Measurements from ENCODE around the gene RNASEH1. TPM values are rescaled to one million over a fixed set of nuclear protein-coding genes. Genes with fewer than 3 reads are reported as not detected.

RNASEH1 gene
- total and polyA plus RNA-seq, 7 experiments from 2014 or later = 17.6 to 37.6 (median 23.9) TPM

DNA sequence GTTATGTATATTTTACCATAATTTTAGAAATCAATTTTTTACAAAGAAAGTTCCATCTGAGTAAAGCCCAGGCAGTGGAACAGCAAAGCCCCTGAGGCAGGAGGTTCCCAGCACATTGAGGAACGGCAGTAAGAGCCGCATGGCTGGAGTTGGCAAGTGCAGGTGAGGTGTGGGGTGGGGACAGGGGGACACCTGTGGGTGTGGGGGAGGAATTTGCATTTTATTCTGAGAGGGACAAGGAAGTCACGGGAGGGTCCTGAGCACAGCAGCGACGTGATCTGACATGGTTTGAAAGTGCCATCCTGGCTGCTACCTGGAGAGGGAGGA is 22.7 kb downstream of the RNASEH1 start:
- POLR2A ChIA-PET = no interaction called here

DNA sequence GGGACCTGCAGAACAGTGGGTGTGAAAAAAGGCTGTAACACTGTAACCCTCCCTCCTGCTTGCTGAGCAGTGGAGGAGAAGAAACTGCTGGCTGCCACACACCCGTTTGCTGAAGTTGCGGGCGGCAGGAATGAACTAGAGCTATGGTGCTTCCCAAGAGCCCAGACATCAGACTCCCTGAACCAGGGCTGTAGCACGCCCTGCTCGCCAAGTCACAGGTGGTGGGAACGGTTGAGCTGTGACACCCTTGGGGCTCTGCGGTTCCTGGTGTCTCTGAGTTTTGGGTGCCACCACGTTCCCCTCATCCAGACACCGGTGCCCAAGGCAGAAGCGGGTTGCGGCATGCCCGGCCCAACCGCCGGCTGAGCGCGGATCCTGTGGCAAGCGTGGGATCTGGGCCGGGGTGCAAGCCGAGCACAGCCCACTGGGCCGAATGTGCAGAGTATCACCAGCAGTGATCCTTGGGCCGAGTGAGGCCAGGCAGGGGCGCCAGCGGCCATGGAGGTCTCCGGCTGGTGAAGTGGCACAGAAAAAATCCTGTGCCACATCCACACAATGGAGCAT is 23.8 kb downstream of the RNASEH1 start:
- Histone ChIP-seq H3K4me1 (ENCODE audit: control insufficient read depth in 2 of 2, insufficient read depth in 2 of 2, low read length in 2 of 2) (no peaks in the 10 kb centered on the region), H3K9me3 (ENCODE audit: control insufficient read depth in 2 of 3, low read length in 3 of 3) (no peaks in the 10 kb centered on the region), H3K4me3 (ENCODE audit: low read length) (no peak overlapping the region), H3K27me3 (ENCODE audit: control insufficient read depth in 2 of 2, insufficient read depth in 2 of 2, low read length in 2 of 2) (no peaks in the 10 kb centered on the region), H3K27ac (ENCODE audit: low read depth, low read length) (no peak overlapping the region), H3K36me3 (ENCODE audit: control insufficient read depth in 2 of 3, insufficient read depth in 3 of 3, low read length in 3 of 3) (peaks cover 0 to under 1% (median 0%) of the 10 kb centered on the region in 3 experiments)
- Mint-ChIP-seq H3K36me3 (peaks cover 0 to 4% (median 0%) of the 10 kb centered on the region in 5 donors), H3K27me3 (no peaks in the 10 kb centered on the region), H3K4me3 (no peak overlapping the region), H3K4me1 (peaks cover 0 to 7% (median 0%) of the 10 kb centered on the region in 7 donors), H3K27ac (no peak overlapping the region), H3K9me3 (no peaks in the 10 kb centered on the region)
- intact Hi-C loops (cut with micrococcal nuclease) = no loop called here
- ChIA-PET POLR2A (no interaction called here), CTCF (no interaction called here)
- ATAC-seq (no peak), DNase-seq (no peak)

More for the DNA sequence above, 22.7 kb downstream of the RNASEH1 start:
- Histone ChIP-seq H3K27me3 (ENCODE audit: control insufficient read depth in 2 of 2, insufficient read depth in 2 of 2, low read length in 2 of 2) (no peaks in the 10 kb centered on the region), H3K4me3 (ENCODE audit: low read length) (no peak overlapping the region), H3K36me3 (ENCODE audit: control insufficient read depth in 2 of 3, insufficient read depth in 3 of 3, low read length in 3 of 3) (peaks cover 0 to 6% (median 0%) of the 10 kb centered on the region in 3 experiments), H3K27ac (ENCODE audit: low read depth, low read length) (no peak overlapping the region), H3K4me1 (ENCODE audit: control insufficient read depth in 2 of 2, insufficient read depth in 2 of 2, low read length in 2 of 2) (no peaks in the 10 kb centered on the region), H3K9me3 (ENCODE audit: control insufficient read depth in 2 of 3, low read length in 3 of 3) (no peaks in the 10 kb centered on the region)
- peaks cover 0 to 13% (median 0%) of the 10 kb centered on the region in 5 donors for H3K36me3 Mint-ChIP-seq
- ATAC-seq = peak; percentile 5
- CTCF ChIA-PET = no interaction called here
- intact Hi-C loops (cut with micrococcal nuclease) = no loop called here
- H3K27ac Mint-ChIP-seq = peak overlapping the region in 4 of 9 donors; percentile 49 to 85 (median 74)
- H3K27me3 Mint-ChIP-seq = no peaks in the 10 kb centered on the region
- peak overlapping the region in 9 of 10 donors; percentile 48 to 84 (median 75) for H3K4me3 Mint-ChIP-seq
- DNase-seq = no peak
- H3K9me3 Mint-ChIP-seq = no peaks in the 10 kb centered on the region
- H3K4me1 Mint-ChIP-seq = peaks cover 0 to 7% (median 2%) of the 10 kb centered on the region in 7 donors

DNA sequence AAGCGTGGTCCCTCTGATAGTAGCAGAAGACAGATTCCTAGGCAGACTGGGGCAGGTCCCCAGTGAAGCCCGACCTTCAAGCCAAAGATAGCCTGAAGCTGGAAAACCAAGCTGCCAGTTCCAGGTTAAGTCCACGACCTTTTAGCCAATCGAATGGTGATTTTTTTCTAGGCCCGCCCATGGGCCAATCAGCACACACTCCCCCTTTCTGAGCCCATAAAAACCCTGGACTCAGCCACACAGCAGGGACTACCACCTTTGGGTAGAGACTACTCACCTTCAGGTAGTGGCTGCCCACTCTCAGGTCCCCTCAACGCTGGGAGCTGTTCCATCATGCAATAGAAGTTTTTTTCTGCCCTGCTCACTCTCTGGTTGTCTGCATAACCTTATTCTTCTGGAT is 24.3 kb downstream of the RNASEH1 start:
- CTCF ChIA-PET = no interaction called here
- H3K4me3 Mint-ChIP-seq = no peak overlapping the region
- no peak overlapping the region for H3K27ac Mint-ChIP-seq
- Histone ChIP-seq H3K27me3 (ENCODE audit: control insufficient read depth in 2 of 2, insufficient read depth in 2 of 2, low read length in 2 of 2) (no peaks in the 10 kb centered on the region), H3K4me1 (ENCODE audit: control insufficient read depth in 2 of 2, insufficient read depth in 2 of 2, low read length in 2 of 2) (no peaks in the 10 kb centered on the region), H3K27ac (ENCODE audit: low read depth, low read length) (no peak overlapping the region), H3K4me3 (ENCODE audit: low read length) (no peak overlapping the region), H3K9me3 (ENCODE audit: control insufficient read depth in 2 of 3, low read length in 3 of 3) (no peaks in the 10 kb centered on the region), H3K36me3 (ENCODE audit: control insufficient read depth in 2 of 3, insufficient read depth in 3 of 3, low read length in 3 of 3) (no peaks in the 10 kb centered on the region)
- POLR2A ChIA-PET = no interaction called here
- ATAC-seq = no peak
- peaks cover 0 to 7% (median 0%) of the 10 kb centered on the region in 7 donors for H3K4me1 Mint-ChIP-seq
- intact Hi-C loops (cut with micrococcal nuclease) = no loop called here
- no peaks in the 10 kb centered on the region for H3K36me3 Mint-ChIP-seq
- H3K27me3 Mint-ChIP-seq = no peaks in the 10 kb centered on the region
- no peaks in the 10 kb centered on the region for H3K9me3 Mint-ChIP-seq
- no peak for DNase-seq

DNA sequence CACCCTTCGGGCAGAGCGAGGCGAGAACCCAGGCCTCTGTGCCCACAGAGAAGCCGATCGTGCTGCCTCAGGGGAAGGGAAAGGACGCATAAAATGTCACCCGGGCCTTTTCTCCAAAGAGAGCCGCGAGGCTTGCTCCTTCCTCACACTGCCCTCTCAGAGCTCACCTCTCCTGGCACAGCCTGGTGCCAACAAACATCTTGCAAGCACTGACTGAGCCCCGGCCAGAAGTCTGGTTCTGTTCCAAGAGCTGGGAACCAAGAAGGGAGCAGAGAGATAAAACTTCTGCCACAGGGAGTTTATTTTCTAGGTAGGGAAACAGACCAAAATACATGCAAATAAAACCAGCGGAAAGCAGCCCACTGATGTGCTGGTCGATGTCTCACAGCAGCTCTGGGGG is 25.2 kb downstream of the RNASEH1 start:
- H3K27ac Mint-ChIP-seq = no peak overlapping the region
- ATAC-seq (no peak), DNase-seq (no peak)
- no peaks in the 10 kb centered on the region for H3K27me3 Mint-ChIP-seq
- H3K36me3 Mint-ChIP-seq = no peaks in the 10 kb centered on the region
- no peak overlapping the region for H3K4me3 ChIP-seq (ENCODE audit: low read length)
- no peaks in the 10 kb centered on the region for H3K9me3 Mint-ChIP-seq
- peaks cover 0 to 7% (median 0%) of the 10 kb centered on the region in 7 donors for H3K4me1 Mint-ChIP-seq
- H3K27ac ChIP-seq (ENCODE audit: low read depth, low read length) = no peak overlapping the region
- POLR2A ChIA-PET = no interaction called here
- no peak overlapping the region for H3K4me3 Mint-ChIP-seq
- CTCF ChIA-PET = no interaction called here
- H3K27me3 ChIP-seq (ENCODE audit: control insufficient read depth in 2 of 2, insufficient read depth in 2 of 2, low read length in 2 of 2) = no peaks in the 10 kb centered on the region
- H3K36me3 ChIP-seq (ENCODE audit: control insufficient read depth in 2 of 3, insufficient read depth in 3 of 3, low read length in 3 of 3) = no peaks in the 10 kb centered on the region
- H3K4me1 ChIP-seq (ENCODE audit: control insufficient read depth in 2 of 2, insufficient read depth in 2 of 2, low read length in 2 of 2) = no peaks in the 10 kb centered on the region
- intact Hi-C loops (cut with micrococcal nuclease) = no loop called here
- no peaks in the 10 kb centered on the region for H3K9me3 ChIP-seq (ENCODE audit: control insufficient read depth in 2 of 3, low read length in 3 of 3)

DNA sequence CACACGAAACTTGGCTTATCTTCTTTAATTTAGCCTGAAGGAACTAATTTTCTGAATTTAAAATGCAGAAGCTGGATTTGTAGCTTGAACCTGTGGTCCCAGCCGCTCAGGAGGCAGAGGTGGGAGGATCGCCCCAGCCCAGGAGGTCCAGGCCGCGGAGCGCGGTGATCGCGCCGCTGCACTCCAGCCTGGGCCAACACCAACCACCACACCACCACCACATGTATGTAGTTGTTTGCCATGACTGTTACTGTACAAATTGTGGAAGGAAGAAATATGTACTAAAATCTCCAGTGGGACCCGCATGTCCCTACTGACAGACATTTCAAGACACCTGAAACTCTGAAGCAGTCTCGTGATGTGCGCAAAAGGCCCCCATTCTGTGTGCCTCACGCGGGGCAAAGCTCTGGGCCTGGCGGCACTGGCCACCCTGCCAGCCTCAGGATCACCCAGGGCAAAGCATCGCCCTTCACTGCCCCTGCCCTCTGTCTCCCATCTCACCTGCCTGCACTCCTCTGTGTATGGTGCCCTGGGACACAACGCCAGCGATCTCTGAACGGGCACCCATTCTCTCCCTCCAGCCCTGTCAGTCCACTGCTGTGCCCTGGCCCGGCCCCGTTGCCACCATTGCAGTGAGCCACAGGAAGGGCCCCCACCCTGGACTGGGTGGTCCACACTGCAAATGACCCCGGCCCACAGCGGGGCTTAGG is 28.7 kb downstream of the RNASEH1 start:
- H3K4me1 ChIP-seq (ENCODE audit: control insufficient read depth in 2 of 2, insufficient read depth in 2 of 2, low read length in 2 of 2) = no peaks in the 10 kb centered on the region
- no peaks in the 10 kb centered on the region for H3K4me1 Mint-ChIP-seq
- ATAC-seq (no peak), DNase-seq (no peak)
- ChIA-PET CTCF (no interaction called here), POLR2A (interaction anchor here (1.2 kb wide), 1 partner anchor 10 kb away, joined by 8 read pairs; the partner anchor contains the start of gene ADI1)
- no peaks in the 10 kb centered on the region for H3K9me3 Mint-ChIP-seq
- H3K36me3 Mint-ChIP-seq = no peaks in the 10 kb centered on the region
- no peaks in the 10 kb centered on the region for H3K27me3 ChIP-seq (ENCODE audit: control insufficient read depth in 2 of 2, insufficient read depth in 2 of 2, low read length in 2 of 2)
- no peak overlapping the region for H3K27ac ChIP-seq (ENCODE audit: low read depth, low read length)
- H3K9me3 ChIP-seq (ENCODE audit: control insufficient read depth in 2 of 3, low read length in 3 of 3) = no peaks in the 10 kb centered on the region
- no peak overlapping the region for H3K27ac Mint-ChIP-seq
- H3K27me3 Mint-ChIP-seq = peaks cover 0 to 4% (median 0%) of the 10 kb centered on the region in 5 donors
- intact Hi-C loops (cut with micrococcal nuclease) = no loop called here
- no peak overlapping the region for H3K4me3 Mint-ChIP-seq
- no peaks in the 10 kb centered on the region for H3K36me3 ChIP-seq (ENCODE audit: control insufficient read depth in 2 of 3, insufficient read depth in 3 of 3, low read length in 3 of 3)
- no peak overlapping the region for H3K4me3 ChIP-seq (ENCODE audit: low read length)

DNA sequence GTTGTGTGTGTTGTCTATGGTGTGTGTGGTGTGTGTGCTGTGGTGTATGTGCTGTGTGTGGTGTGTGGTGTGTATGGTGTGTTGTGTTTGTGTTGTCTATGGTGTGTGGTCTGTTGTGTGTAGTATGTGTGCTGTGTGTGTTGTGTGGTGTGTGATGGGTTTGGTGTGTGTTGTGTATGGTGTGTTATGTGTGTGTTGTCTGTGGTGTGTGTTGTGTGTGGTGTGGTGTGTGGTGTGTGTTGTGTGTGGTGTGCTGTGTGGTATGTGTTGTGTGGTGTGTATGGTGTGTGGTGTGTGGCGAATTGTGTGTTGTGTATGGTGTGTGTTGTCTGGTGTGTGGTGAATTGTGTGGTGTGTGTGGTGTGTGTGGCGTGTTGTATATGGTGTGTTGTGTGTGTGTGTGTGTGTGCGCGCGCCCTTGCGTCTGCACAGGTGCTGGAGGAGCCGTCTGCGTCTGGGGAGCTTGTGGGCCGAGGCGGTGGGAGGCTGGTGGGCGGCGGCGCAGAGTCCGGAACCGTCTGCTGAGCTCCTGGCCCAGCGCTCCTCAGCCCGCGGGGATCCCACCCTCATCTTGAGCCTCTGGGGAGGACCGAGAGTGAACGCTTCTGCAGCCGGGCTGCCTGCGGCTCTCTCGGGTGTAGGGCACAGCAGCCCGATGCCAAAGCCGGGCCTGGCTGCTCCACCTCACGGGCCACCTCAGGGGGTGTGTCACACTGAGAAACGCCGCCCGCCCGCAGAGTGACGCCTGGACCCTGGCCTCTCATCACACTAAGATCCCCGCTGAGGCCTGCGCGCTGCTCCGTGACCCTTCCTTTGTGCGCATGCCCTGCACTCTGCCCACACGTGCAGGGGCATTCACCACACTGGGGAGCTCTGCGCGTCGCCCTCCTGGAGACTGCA is 30.0 kb downstream of the RNASEH1 start:
- H3K36me3 ChIP-seq (ENCODE audit: control insufficient read depth in 2 of 3, insufficient read depth in 3 of 3, low read length in 3 of 3) = no peaks in the 10 kb centered on the region
- ChIA-PET POLR2A (interaction anchor here (1.2 kb wide), 1 partner anchor 9 kb away, joined by 8 read pairs; the partner anchor contains the start of gene ADI1), CTCF (no interaction called here)
- no peak overlapping the region for H3K4me3 Mint-ChIP-seq
- no peaks in the 10 kb centered on the region for H3K9me3 ChIP-seq (ENCODE audit: control insufficient read depth in 2 of 3, low read length in 3 of 3)
- no peaks in the 10 kb centered on the region for H3K27me3 ChIP-seq (ENCODE audit: control insufficient read depth in 2 of 2, insufficient read depth in 2 of 2, low read length in 2 of 2)
- intact Hi-C loops (cut with micrococcal nuclease) = no loop called here
- H3K4me3 ChIP-seq (ENCODE audit: low read length) = no peak overlapping the region
- H3K27me3 Mint-ChIP-seq = peaks cover 0 to 4% (median 0%) of the 10 kb centered on the region in 5 donors
- no peaks in the 10 kb centered on the region for H3K9me3 Mint-ChIP-seq
- no peaks in the 10 kb centered on the region for H3K4me1 ChIP-seq (ENCODE audit: control insufficient read depth in 2 of 2, insufficient read depth in 2 of 2, low read length in 2 of 2)
- no peaks in the 10 kb centered on the region for H3K4me1 Mint-ChIP-seq
- peak; percentile 10 for ATAC-seq
- no peak overlapping the region for H3K27ac ChIP-seq (ENCODE audit: low read depth, low read length)
- no peak overlapping the region for H3K27ac Mint-ChIP-seq
- DNase-seq = no peak
- H3K36me3 Mint-ChIP-seq = no peaks in the 10 kb centered on the region
